Right cardiac atrium (tissue), 5 donors: ENCODE measurements around the gene TGFB2. TPM values are rescaled to one million over a fixed set of nuclear protein-coding genes. Genes with fewer than 3 reads are reported as not detected.
A peak's percentile ranks its signal among the peaks of the same experiment; 100 is the strongest.

Source experiments
- ATAC-seq, 2 donors: fragments of 200-7000 bp; cut with Tn5 transposase; one replicate each; pipeline versions ENCODE4 v1.8.0 to v1.9.1; 2020; ENCODE audit warnings: moderate library complexity in 2 of 2, mild to moderate bottlenecking in 1 of 2
- DNase-seq, 3 donors: peaks; one replicate each; pipeline ENCODE4 v3.0.0-alpha.2; 2020
- H3K27ac ChIP-seq: one replicate; pipeline ENCODE4 v1.5.1; 2013; ENCODE audit warnings: mild to moderate bottlenecking, low read length, control low read depth, moderate library complexity
- H3K27me3 ChIP-seq: one replicate; pipeline ENCODE4 v1.6.1; 2013; ENCODE audit not compliant: control insufficient read depth, insufficient read depth
- H3K4me1 ChIP-seq: one replicate; pipeline ENCODE4 v1.6.1; 2013; ENCODE audit warnings: low read length; ENCODE audit not compliant: control insufficient read depth, insufficient read depth
- H3K4me3 ChIP-seq: one replicate; pipeline ENCODE4 v1.5.1; 2013; ENCODE audit warnings: low read length, control low read depth
- H3K9me3 ChIP-seq: one replicate; pipeline ENCODE4 v1.6.1; 2013; ENCODE audit warnings: low read length; ENCODE audit not compliant: control insufficient read depth
- WGBS: extraction: QIAGEN DNeasy Blood & Tissue Kit; methylation state at CpG from one replicate; pipeline ENCODE4 v1.1.7; 2013; 5-methylcytosine and 5-hydroxymethylcytosine counted together
- intact Hi-C, 4 donors: fragments of 100-400 bp; cut with DNase I; formaldehyde crosslinking; loops; one replicate each; pipeline versions ENCODE4 v1.11.0 to v1.14.0; 2022 to 2023
- polyA plus RNA-seq: library from polyadenylated mRNA; stranded (reverse); fragments of 200-250 nt; gene quantifications from one replicate; pipeline ENCODE4 v1.2.3, GENCODE V29; 2013
- total RNA-seq, 4 donors: library from RNA; stranded (reverse); fragmentation: NEBNext Ultra II Directional; extraction: Animal tissue kit (Norgen Biotek cat#: 25700); gene quantifications; one replicate each; pipeline ENCODE4 v1.2.1, GENCODE V29; 2021
- donor health status: healthy with polysubstance abuse.
- donor health status: DM: no; HTN: yes; CAD: no.
- donor health status: DM: no; HTN: no; CAD: no.
- donor health status: DM: no; HTN: yes; CAD: no; lungs with severe emphysema.
- donor health status: DM: yes; HTN: yes; CAD: no.

The TGFB2 gene
- total and polyA plus RNA-seq, 5 donors, result 0.88 to 4.6 (median 3.6) TPM

GRCh38 chr1:218332416-218332815 lies 12.7 kb upstream of the TGFB2 start:
- no peaks in the 10 kb centered on the region for H3K9me3 ChIP-seq
- H3K27ac ChIP-seq, result no peak overlapping the region
- no peaks in the 10 kb centered on the region for H3K27me3 ChIP-seq
- H3K4me3 ChIP-seq, result no peak overlapping the region
- ATAC-seq (no peak), DNase-seq (no peak)
- no peaks in the 10 kb centered on the region for H3K4me1 ChIP-seq
- intact Hi-C loops, result loop anchor here in 3 of 4 donors (10.0 kb wide), 2 partner anchors 1232 to 1332 kb away; no protein-coding TSS in a partner anchor

- no peak overlapping the region for H3K4me3 ChIP-seq
- H3K4me1 ChIP-seq, result no peaks in the 10 kb centered on the region
- ATAC-seq (no peak), DNase-seq (no peak)
- no peak overlapping the region for H3K27ac ChIP-seq
- H3K27me3 ChIP-seq, result no peaks in the 10 kb centered on the region
- intact Hi-C loops, result loop anchor here in 3 of 4 donors (10.0 kb wide), 2 partner anchors 1228 to 1328 kb away; no protein-coding TSS in a partner anchor
- H3K9me3 ChIP-seq, result no peaks in the 10 kb centered on the region
- 73% methylated on average over 2 of the region's 2 CpGs for WGBS
Observed at GRCh38 chr1:218336328-218336727, 8.8 kb upstream of the TGFB2 start.

GRCh38 chr1:218339267-218339831 lies 5.8 kb upstream of the TGFB2 start:
- no peaks in the 10 kb centered on the region for H3K27me3 ChIP-seq
- no peaks in the 10 kb centered on the region for H3K4me1 ChIP-seq
- no peak overlapping the region for H3K4me3 ChIP-seq
- no peaks in the 10 kb centered on the region for H3K9me3 ChIP-seq
- no peak for ATAC-seq
- intact Hi-C loops, result loop anchor here in 3 of 4 donors (10.0 kb wide), 2 partner anchors 1225 to 1325 kb away; no protein-coding TSS in a partner anchor
- WGBS, result 1% methylated on average over 1 of the region's 1 CpG
- H3K27ac ChIP-seq, result no peak overlapping the region
- no peak for DNase-seq

- intact Hi-C loops, result loop anchor here in 3 of 4 donors (5.0 to 10.0 kb wide), 2 partner anchors 723 to 726 kb away; no protein-coding TSS in a partner anchor
- WGBS, result 86% methylated on average over 1 of the region's 1 CpG
- ATAC-seq, result no peak
Observed at GRCh38 chr1:218341325-218341724, 3.8 kb upstream of the TGFB2 start.

DNA sequence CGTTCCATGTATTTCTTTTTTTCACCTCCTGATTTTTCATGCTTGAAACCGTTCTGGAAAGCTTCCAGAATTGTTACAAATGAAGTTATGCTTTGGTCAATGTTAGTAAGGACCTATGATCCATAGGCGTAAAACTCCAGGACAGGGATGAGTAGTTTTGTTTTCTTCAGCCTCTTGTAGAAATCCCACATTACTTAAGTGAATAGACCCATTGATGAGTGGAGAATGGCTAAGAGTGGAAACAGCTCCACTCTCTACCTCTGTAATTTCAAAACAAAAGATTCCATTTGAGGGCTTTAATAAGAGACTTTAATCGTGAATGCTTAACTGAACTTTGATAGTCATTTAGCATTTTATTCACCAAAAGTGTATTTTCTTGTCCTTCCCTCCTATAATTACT lies 3.0 kb upstream of the TGFB2 start:
- 91% methylated on average over 4 of the region's 4 CpGs for WGBS
- no peaks in the 10 kb centered on the region for H3K9me3 ChIP-seq
- H3K27me3 ChIP-seq, result no peaks in the 10 kb centered on the region

More at GRCh38 chr1:218341325-218341724, 3.8 kb upstream of the TGFB2 start:
- no peaks in the 10 kb centered on the region for H3K9me3 ChIP-seq
- no peak overlapping the region for H3K27ac ChIP-seq
- H3K4me1 ChIP-seq, result no peaks in the 10 kb centered on the region
- DNase-seq, result no peak
- H3K27me3 ChIP-seq, result no peaks in the 10 kb centered on the region
- no peak overlapping the region for H3K4me3 ChIP-seq

GRCh38 chr1:218345673-218346390 lies 696 bp downstream of the TGFB2 start:
- intact Hi-C loops, result loop anchor here in 2 of 4 donors (10.0 kb wide), 1 partner anchor 719 kb away; no protein-coding TSS in a partner anchor
- Histone ChIP-seq H3K27me3 (no peaks in the 10 kb centered on the region), H3K27ac (peak overlapping the region; percentile 28), H3K4me3 (peak overlapping the region; percentile 74), H3K9me3 (no peaks in the 10 kb centered on the region), H3K4me1 (no peaks in the 10 kb centered on the region)
- DNase-seq (peak; percentile 78 to 91 (median 87)), ATAC-seq (peak; percentile 88 to 89)
- under 1% methylated on average over 64 of the region's 64 CpGs for WGBS

More for the DNA sequence above, 3.0 kb upstream of the TGFB2 start:
- no peak overlapping the region for H3K4me3 ChIP-seq
- H3K27ac ChIP-seq, result no peak overlapping the region
- H3K4me1 ChIP-seq, result no peaks in the 10 kb centered on the region
- intact Hi-C loops, result loop anchor here in 3 of 4 donors (5.0 to 10.0 kb wide), 2 partner anchors 723 to 725 kb away; no protein-coding TSS in a partner anchor
- ATAC-seq (no peak), DNase-seq (no peak)

- Histone ChIP-seq H3K27ac (peak overlapping the region; percentile 25), H3K4me3 (peak overlapping the region; percentile 74), H3K27me3 (no peaks in the 10 kb centered on the region), H3K4me1 (no peaks in the 10 kb centered on the region), H3K9me3 (no peaks in the 10 kb centered on the region)
- DNase-seq, result peak in 2 of 3 donors; percentile 56 to 73
- WGBS, result under 1% methylated on average over 39 of the region's 39 CpGs
- ATAC-seq, result peak in 1 of 2 donors; percentile 10
- intact Hi-C loops, result loop anchor here in 2 of 4 donors (10.0 kb wide), 1 partner anchor 718 kb away; no protein-coding TSS in a partner anchor
Observed at GRCh38 chr1:218346391-218347204, 1.5 kb downstream of the TGFB2 start.

DNA sequence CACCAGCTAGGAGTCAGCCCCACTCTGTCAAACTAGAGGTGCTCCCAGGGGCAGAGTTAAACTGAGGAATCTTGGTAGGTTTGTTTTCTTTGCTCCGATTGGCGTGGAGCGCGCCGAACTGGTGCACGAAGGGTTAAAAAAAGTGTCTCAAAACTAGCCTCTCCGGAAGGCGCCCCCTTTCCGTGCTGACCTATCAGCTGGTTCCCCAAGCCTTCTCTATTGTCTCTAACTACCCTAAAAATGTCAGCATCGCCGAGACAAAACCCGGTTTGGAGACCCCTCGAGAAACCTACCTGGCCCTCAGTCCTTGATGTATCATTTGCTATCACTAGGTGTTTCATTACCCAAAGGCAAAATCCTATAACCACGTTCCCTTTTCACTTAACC lies 2.2 kb downstream of the TGFB2 start:
- Histone ChIP-seq H3K27ac (peak overlapping the region; percentile 25), H3K4me1 (peaks cover 2% of the 10 kb centered on the region), H3K27me3 (no peaks in the 10 kb centered on the region), H3K9me3 (no peaks in the 10 kb centered on the region), H3K4me3 (peak overlapping the region; percentile 74)
- 3% methylated on average over 14 of the region's 14 CpGs for WGBS
- DNase-seq (peak in 2 of 3 donors; percentile 47 to 75), ATAC-seq (no peak)
- intact Hi-C loops, result loop anchor here in 2 of 4 donors (10.0 kb wide), 1 partner anchor 717 kb away; no protein-coding TSS in a partner anchor

DNA sequence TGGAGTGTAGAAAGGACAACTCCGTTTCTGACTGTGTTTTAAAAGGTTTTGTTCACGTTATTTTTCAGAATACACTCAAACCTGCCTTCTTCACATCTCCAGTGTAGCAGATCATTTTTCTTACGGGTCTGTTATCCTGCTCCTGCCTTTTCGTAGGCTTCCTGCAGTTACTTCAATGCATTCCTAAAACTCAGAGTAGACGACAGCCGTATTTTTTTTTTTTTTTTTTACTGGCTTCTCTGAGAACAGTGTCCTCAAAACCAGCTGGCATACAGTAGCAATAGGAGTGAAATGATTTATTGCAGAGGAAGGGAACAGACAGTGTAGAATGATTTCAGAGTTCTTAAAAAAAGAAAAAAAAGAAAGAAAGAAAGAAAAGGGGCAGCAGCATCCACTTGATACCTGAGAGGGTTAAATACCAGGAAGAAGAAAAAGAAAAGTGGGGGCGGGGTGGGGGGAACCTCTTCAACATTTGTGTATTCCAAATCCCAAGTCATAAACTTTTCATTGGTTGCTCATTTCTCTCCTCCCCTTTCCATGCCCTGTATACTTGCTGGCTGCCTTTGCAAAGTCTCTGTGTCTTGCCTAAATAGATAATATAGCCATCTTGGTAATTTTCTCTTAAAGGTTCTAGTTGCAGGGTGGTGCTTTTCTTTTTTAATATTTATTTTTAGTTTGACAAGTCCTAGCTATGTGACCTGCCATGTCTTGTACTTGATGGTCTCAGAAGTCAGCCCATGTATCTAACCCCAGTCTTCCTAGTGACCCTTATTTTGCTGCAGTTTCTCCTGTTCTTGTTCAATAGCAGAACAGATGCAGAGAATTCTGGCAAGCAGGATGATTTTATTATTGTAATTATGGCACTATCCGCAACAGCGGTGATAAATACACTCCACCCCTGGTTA lies 2.8 kb downstream of the TGFB2 start:
- Histone ChIP-seq H3K9me3 (no peaks in the 10 kb centered on the region), H3K27me3 (no peaks in the 10 kb centered on the region), H3K4me1 (peaks cover 2% of the 10 kb centered on the region), H3K4me3 (peak overlapping the region; percentile 74), H3K27ac (peak overlapping the region; percentile 13)
- DNase-seq (peak in 1 of 3 donors; percentile 48), ATAC-seq (no peak)
- intact Hi-C loops, result loop anchor here in 2 of 4 donors (10.0 kb wide), 1 partner anchor 717 kb away; no protein-coding TSS in a partner anchor
- WGBS, result 10% methylated on average over 9 of the region's 9 CpGs

DNA sequence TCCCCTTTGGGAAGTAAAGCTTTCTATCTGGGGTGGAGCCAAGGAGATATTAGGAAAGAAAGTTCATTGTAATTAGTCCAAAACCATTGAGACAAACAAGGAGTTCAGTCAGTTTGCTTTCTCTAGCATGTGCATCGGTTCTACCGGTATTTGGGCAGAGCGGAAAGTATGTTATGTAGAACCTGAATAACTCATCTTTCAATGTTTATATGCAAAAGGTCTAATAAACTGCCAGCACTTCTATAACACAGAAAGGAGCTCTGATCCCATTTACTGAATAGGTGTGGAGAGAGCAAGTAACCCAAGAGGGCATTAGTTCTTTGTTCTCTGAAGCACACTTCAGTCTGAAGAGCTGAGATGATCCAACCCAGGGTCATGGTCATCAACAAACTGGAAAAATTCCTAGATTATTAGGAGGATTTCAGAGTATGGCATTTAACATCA lies 3.5 kb downstream of the TGFB2 start:
- no peak for DNase-seq
- Histone ChIP-seq H3K9me3 (no peaks in the 10 kb centered on the region), H3K27ac (no peak overlapping the region), H3K4me1 (peaks cover 2% of the 10 kb centered on the region), H3K4me3 (peak overlapping the region; percentile 74), H3K27me3 (no peaks in the 10 kb centered on the region)
- intact Hi-C loops, result loop anchor here in 2 of 4 donors (10.0 kb wide), 1 partner anchor 716 kb away; no protein-coding TSS in a partner anchor
- 43% methylated on average over 3 of the region's 3 CpGs for WGBS
- ATAC-seq, result no peak
